Measurements from ENCODE around the gene APOO. TPM values are rescaled to one million over a fixed set of nuclear protein-coding genes. Genes with fewer than 3 reads are reported as not detected.

The APOO gene
- polyA plus RNA-seq, 2 of the 4 experiments (the other 2 are of a cell fraction): 33.5 to 59.4 TPM

DNA sequence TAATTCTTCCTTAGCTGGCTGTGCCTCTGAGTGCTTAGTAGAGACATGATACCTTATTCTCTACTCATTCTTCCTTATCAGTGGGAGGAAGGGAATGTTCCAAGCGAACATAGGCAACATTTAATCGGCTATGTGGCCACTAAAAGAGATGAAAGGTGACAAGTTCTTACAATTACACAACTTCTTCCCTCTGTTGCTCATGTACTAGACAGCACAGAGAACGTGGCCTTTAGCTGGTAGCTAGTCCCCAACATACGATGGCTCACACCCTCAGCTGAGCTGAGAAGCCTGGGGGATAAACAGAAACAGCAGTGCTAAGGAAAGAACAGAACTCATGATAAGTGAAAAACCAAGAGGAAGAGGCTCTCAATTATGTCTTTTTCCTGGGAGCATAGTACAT lies 52.2 kb downstream of the APOO start:
- peaks cover 10% of the 10 kb centered on the region; the same call in 2 of the 3 replicates for H3K4me1 ChIP-seq
- WGBS (ENCODE audit: missing lambda C conversion rate): 80% methylated on average over 4 of the region's 4 CpGs
- FAIRE-seq (no peak), DNase-seq (ENCODE audit: low read depth in 1 of 2, low spot score in 1 of 2) (no peak), ATAC-seq (no peak)
- CTCF ChIA-PET: interaction anchor here (1.5 to 3.8 kb wide), 3 partner anchors 10 to 73 kb away, joined by 3 to 14 read pairs (median 8); partner anchors contain the start of gene SAT1
- POLR2A ChIA-PET: no interaction called here
- no peak overlapping the region for H3K4me2 ChIP-seq
- TF ChIP-seq RARB (CRISPR knock-in tag; IDR thresholded peaks at IDR 0.05): no peak
- H3K9me3 ChIP-seq: no peaks in the 10 kb centered on the region
- H3K27ac ChIP-seq: no peak overlapping the region
- H3K4me3 ChIP-seq: no peak overlapping the region

- no peaks in the 10 kb centered on the region for H3K9me3 ChIP-seq
- no peak overlapping the region for H3K27ac ChIP-seq
- TF ChIP-seq TFCP2L1 (CRISPR knock-in tag; IDR thresholded peaks at IDR 0.05) (no peak), CEBPB (IDR thresholded peaks at IDR 0.05) (peak; percentile 35 to 42; a peak in 1 of 4 replicates), NPAS2 (CRISPR knock-in tag; IDR thresholded peaks at IDR 0.05; ENCODE audit: borderline replicate concordance) (no peak), E2F6 (IDR thresholded peaks at IDR 0.05; ENCODE audit: borderline replicate concordance, low read depth) (no peak), SREBF2 (IDR thresholded peaks at IDR 0.05) (no peak)
- ATAC-seq: no peak
- H3K4me1 ChIP-seq: peaks cover 10% of the 10 kb centered on the region; the same call in 2 of the 3 replicates
- 95% methylated on average over 3 of the region's 3 CpGs for WGBS (ENCODE audit: missing lambda C conversion rate)
- POLR2A ChIA-PET: interaction anchor here (0.7 kb wide), 1 partner anchor 34 kb away, joined by 3 read pairs; no protein-coding TSS in a partner anchor
- H3K4me2 ChIP-seq: no peak overlapping the region
- CTCF ChIA-PET: interaction anchor here (0.6 to 3.8 kb wide), 4 partner anchors 11 to 72 kb away, joined by 3 to 14 read pairs (median 6); partner anchors contain the start of gene SAT1
- FAIRE-seq: no peak
- no peak for DNase-seq (ENCODE audit: low read depth in 1 of 2, low spot score in 1 of 2)
- no peak overlapping the region for H3K4me3 ChIP-seq
Observed at GRCh38 chrX:23854945-23855344, 52.8 kb downstream of the APOO start.

DNA sequence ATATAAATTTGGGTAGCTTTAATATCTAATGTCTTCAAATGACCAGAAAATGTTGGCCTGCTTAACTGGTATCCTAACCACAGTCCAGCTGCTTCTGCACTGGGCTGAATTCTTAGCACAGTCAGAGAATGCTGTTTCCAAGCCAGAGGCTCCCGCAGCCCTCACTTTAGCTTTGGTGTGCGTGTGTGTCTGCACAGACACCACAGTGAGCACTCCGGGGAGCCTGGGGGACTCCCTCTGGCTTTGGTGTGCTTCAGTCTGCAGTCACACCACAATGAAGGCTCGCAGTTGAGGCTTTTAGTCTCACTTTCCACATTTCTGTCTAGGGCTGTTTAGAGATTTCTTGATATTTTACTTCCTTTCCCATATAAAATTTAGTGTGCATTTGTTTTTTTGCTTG lies 53.6 kb downstream of the APOO start:
- Histone ChIP-seq H3K4me3 (no peak overlapping the region), H3K4me1 (peaks cover 10% of the 10 kb centered on the region; the same call in 2 of the 3 replicates), H3K9me3 (no peaks in the 10 kb centered on the region), H3K27ac (peak overlapping the region in 1 of 2 experiments; percentile 47; a peak in 1 of 6 replicates), H3K4me2 (no peak overlapping the region)
- TF ChIP-seq CHD4 (IDR thresholded peaks at IDR 0.05; ENCODE audit: borderline replicate concordance) (no peak), PHF8 (IDR thresholded peaks at IDR 0.05; ENCODE audit: borderline replicate concordance, low read depth) (no peak), JUNB (IDR thresholded peaks at IDR 0.05) (no peak), HOXA7 (CRISPR knock-in tag; IDR thresholded peaks at IDR 0.05) (no peak), ZFP36 (IDR thresholded peaks at IDR 0.05; ENCODE audit: borderline replicate concordance, partially characterized antibody) (no peak), PBX3 (IDR thresholded peaks at IDR 0.05) (no peak), CBX8 (IDR thresholded peaks at IDR 0.05) (no peak), FOSL2 (IDR thresholded peaks at IDR 0.05) (no peak), FOSL2 (CRISPR knock-in tag; IDR thresholded peaks at IDR 0.05) (no peak)
- TF ChIP-seq, protein P1, sequence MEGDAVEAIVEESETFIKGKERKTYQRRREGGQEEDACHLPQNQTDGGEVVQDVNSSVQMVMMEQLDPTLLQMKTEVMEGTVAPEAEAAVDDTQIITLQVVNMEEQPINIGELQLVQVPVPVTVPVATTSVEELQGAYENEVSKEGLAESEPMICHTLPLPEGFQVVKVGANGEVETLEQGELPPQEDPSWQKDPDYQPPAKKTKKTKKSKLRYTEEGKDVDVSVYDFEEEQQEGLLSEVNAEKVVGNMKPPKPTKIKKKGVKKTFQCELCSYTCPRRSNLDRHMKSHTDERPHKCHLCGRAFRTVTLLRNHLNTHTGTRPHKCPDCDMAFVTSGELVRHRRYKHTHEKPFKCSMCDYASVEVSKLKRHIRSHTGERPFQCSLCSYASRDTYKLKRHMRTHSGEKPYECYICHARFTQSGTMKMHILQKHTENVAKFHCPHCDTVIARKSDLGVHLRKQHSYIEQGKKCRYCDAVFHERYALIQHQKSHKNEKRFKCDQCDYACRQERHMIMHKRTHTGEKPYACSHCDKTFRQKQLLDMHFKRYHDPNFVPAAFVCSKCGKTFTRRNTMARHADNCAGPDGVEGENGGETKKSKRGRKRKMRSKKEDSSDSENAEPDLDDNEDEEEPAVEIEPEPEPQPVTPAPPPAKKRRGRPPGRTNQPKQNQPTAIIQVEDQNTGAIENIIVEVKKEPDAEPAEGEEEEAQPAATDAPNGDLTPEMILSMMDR (IDR thresholded peaks at IDR 0.05): no peak
- TF ChIP-seq, protein P2, sequence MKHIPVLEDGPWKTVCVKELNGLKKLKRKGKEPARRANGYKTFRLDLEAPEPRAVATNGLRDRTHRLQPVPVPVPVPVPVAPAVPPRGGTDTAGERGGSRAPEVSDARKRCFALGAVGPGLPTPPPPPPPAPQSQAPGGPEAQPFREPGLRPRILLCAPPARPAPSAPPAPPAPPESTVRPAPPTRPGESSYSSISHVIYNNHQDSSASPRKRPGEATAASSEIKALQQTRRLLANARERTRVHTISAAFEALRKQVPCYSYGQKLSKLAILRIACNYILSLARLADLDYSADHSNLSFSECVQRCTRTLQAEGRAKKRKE (CRISPR knock-in tag; IDR thresholded peaks at IDR 0.05; ENCODE audit: low read depth): no peak
- TF ChIP-seq, protein P3, sequence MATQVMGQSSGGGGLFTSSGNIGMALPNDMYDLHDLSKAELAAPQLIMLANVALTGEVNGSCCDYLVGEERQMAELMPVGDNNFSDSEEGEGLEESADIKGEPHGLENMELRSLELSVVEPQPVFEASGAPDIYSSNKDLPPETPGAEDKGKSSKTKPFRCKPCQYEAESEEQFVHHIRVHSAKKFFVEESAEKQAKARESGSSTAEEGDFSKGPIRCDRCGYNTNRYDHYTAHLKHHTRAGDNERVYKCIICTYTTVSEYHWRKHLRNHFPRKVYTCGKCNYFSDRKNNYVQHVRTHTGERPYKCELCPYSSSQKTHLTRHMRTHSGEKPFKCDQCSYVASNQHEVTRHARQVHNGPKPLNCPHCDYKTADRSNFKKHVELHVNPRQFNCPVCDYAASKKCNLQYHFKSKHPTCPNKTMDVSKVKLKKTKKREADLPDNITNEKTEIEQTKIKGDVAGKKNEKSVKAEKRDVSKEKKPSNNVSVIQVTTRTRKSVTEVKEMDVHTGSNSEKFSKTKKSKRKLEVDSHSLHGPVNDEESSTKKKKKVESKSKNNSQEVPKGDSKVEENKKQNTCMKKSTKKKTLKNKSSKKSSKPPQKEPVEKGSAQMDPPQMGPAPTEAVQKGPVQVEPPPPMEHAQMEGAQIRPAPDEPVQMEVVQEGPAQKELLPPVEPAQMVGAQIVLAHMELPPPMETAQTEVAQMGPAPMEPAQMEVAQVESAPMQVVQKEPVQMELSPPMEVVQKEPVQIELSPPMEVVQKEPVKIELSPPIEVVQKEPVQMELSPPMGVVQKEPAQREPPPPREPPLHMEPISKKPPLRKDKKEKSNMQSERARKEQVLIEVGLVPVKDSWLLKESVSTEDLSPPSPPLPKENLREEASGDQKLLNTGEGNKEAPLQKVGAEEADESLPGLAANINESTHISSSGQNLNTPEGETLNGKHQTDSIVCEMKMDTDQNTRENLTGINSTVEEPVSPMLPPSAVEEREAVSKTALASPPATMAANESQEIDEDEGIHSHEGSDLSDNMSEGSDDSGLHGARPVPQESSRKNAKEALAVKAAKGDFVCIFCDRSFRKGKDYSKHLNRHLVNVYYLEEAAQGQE (IDR thresholded peaks at IDR 0.05): no peak
- POLR2A ChIA-PET: interaction anchor here (0.7 to 1.1 kb wide), 2 partner anchors 33 to 71 kb away, joined by 3 read pairs; partner anchors contain the start of gene SAT1
- ATAC-seq: no peak
- FAIRE-seq: no peak
- 84% methylated on average over 4 of the region's 4 CpGs for WGBS (ENCODE audit: missing lambda C conversion rate)
- DNase-seq (ENCODE audit: low read depth in 1 of 2, low spot score in 1 of 2): no peak
- CTCF ChIA-PET: interaction anchor here (0.6 to 3.8 kb wide), 3 partner anchors 21 to 48 kb away, joined by 3 to 14 read pairs (median 4); no protein-coding TSS in a partner anchor
